Neural crest cell (in vitro differentiated cells): ENCODE results near the gene UNC5CL. TPM values are rescaled to one million over a fixed set of nuclear protein-coding genes. Genes with fewer than 3 reads are reported as not detected.

Experiments used
- DNase-seq: peaks from one replicate; pipeline ENCODE4 v3.0.0; 2021; ENCODE audit warnings: low read depth, mixed read lengths, low spot score
- H3K27ac Mint-ChIP-seq: one replicate; pipeline ENCODE4 v1.8.0; 2021; ENCODE audit warnings: mild to moderate bottlenecking, mixed read lengths; ENCODE audit not compliant: unreplicated experiment
- H3K27me3 Mint-ChIP-seq: 2 replicates; pipeline ENCODE4 v1.8.0; 2021; ENCODE audit warnings: low read depth, mild to moderate bottlenecking, mixed read lengths
- H3K36me3 Mint-ChIP-seq: 2 replicates; pipeline ENCODE4 v1.8.0; 2021; ENCODE audit warnings: low read depth, mild to moderate bottlenecking, mixed read lengths
- H3K4me1 Mint-ChIP-seq: 2 replicates; pipeline ENCODE4 v1.8.0; 2021; ENCODE audit warnings: mixed read lengths
- H3K4me3 Mint-ChIP-seq: one replicate; pipeline ENCODE4 v1.8.0; 2021; ENCODE audit warnings: mild to moderate bottlenecking, mixed read lengths
- H3K9me3 Mint-ChIP-seq: 2 replicates; pipeline ENCODE4 v1.8.0; 2021; ENCODE audit warnings: mixed read lengths
- total RNA-seq: library from RNA; stranded (reverse); gene quantifications from 2 replicates; pipeline ENCODE4 v1.2.1, GENCODE V29; 2021
- TF ChIP-seq, protein P1 (sequence below): fragments of 200-600 bp; sonication (generic); conservative IDR thresholded peaks from 2 replicates; pipeline ENCODE4 v1.5.0; 2021; ENCODE audit warnings: antibody characterized with exemption, mild to moderate bottlenecking

UNC5CL gene
- total RNA-seq, 1 donor from 2014 or later: 1.5 TPM

DNA sequence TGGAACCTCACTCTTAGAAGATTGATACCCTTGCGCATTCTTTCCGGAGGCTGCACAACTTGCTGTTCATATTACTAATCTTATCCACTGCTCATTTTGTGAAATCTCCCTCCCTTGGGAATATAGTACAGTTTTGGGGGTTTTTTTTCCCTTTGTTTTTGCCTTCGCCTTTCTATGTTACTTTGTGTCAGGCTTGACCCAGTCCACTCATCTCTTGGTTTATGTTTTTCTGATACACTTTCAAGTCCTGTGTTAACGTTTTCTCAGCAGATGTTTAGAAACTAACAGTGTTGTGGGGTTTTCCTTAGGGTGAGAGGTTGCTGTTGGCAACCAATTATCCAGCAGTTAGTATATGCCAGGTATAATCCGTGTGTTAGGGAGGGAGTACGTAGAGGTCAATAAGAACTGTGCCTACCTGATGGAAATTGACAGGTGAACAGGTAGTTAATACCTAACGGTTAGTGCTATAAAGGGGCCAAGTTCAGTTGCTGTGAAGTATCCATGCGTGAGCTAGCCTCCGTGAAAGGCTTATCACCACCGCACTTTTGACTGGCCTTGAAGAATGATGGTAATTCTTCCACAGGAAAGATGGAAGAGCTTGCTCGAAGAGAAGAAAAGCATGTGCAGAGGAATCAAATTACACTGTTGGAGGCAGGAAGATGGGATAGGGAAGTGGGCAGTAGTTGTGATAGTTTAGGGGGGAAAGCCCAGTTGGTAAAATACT is 35.1 kb upstream of the UNC5CL start:
- peaks cover 40% of the 10 kb centered on the region for H3K4me1 Mint-ChIP-seq
- H3K36me3 Mint-ChIP-seq: peaks cover 2% of the 10 kb centered on the region
- H3K9me3 Mint-ChIP-seq: no peaks in the 10 kb centered on the region
- H3K27ac Mint-ChIP-seq: peak overlapping the region; percentile 57
- peak overlapping the region; percentile 97 for H3K4me3 Mint-ChIP-seq
- H3K27me3 Mint-ChIP-seq: no peaks in the 10 kb centered on the region
- TF ChIP-seq, protein P1, sequence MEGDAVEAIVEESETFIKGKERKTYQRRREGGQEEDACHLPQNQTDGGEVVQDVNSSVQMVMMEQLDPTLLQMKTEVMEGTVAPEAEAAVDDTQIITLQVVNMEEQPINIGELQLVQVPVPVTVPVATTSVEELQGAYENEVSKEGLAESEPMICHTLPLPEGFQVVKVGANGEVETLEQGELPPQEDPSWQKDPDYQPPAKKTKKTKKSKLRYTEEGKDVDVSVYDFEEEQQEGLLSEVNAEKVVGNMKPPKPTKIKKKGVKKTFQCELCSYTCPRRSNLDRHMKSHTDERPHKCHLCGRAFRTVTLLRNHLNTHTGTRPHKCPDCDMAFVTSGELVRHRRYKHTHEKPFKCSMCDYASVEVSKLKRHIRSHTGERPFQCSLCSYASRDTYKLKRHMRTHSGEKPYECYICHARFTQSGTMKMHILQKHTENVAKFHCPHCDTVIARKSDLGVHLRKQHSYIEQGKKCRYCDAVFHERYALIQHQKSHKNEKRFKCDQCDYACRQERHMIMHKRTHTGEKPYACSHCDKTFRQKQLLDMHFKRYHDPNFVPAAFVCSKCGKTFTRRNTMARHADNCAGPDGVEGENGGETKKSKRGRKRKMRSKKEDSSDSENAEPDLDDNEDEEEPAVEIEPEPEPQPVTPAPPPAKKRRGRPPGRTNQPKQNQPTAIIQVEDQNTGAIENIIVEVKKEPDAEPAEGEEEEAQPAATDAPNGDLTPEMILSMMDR: no peak
- DNase-seq: no peak

DNA sequence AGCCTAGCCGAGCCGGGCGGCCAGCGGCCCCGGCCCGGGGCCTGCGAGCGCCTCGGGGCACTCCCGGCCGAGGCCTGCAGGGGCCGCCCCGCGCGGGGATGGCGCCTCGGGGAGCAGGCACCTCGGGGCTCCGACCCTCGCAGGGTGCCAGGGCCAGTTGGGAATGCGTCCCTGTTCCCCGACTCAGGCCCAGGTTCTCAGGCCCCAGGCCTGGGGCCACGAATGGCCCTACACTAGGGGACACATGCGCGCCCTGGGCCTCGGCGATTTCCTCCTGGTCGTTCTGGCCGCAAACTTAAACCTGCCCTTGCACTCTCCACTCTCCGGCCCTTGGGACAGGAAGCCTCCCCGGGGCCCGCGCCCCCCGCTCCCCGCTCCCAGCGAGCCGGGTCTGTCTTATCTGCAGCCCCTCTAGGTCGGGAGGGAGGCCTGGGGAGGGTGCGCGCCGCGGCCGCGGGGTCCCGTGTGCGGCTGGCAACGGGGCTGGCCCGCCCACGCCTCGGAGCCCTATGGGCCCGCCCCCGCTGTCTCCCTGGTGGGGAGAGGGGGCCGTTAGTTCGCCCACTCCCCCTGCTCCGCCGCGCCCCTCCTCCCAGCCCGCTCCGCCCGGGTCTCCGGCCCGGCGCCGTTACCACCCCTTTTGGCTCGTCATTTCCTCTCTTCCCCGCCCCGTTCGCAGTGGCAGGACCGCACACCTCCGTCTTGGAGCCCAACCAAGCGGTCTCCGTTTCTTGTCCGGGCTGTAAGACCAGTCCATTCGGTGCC is 34.4 kb upstream of the UNC5CL start:
- no peaks in the 10 kb centered on the region for H3K36me3 Mint-ChIP-seq
- peak overlapping the region; percentile 97 for H3K4me3 Mint-ChIP-seq
- DNase-seq: peak; percentile 75
- peak overlapping the region; percentile 40 for H3K27ac Mint-ChIP-seq
- no peaks in the 10 kb centered on the region for H3K27me3 Mint-ChIP-seq
- peaks cover 40% of the 10 kb centered on the region for H3K4me1 Mint-ChIP-seq
- TF ChIP-seq, protein P1: peak; percentile 53
- no peaks in the 10 kb centered on the region for H3K9me3 Mint-ChIP-seq

DNA sequence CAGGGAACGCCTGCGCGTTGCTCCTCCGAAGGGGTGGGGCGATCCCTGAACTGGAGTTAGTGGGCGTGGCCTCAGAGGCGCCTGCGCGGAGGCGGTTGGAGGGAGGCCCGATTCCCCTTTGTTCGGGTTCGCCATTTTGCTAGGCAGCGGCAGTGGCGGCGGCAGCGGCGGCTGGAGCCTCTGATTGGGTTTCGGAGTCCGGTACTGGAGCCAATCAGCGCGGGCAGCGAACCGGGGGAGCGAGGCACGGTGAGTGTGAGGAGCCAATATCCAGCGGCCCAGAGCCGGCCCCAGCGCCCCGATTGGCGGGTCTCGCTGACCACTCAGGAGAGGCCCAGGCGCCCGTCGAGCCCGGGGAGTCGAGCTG is 33.8 kb upstream of the UNC5CL start, which contains the start of gene NFYA:
Gene NFYA (plus strand): TSS at position 139 of the 367 bp plus-strand sequence. CDS start 6,116 bp downstream, outside the sequence.
- Mint-ChIP-seq H3K27ac (peak within 1 kb of the TSS; percentile 97), H3K4me3 (peak within 1 kb of the TSS; percentile 97), H3K36me3 (no peaks in the 10 kb centered on the region), H3K9me3 (no peaks in the 10 kb centered on the region), H3K4me1 (peaks cover 40% of the 10 kb centered on the region), H3K27me3 (no peaks in the 10 kb centered on the region)
- TF ChIP-seq, protein P1: no peak
- DNase-seq: no peak

DNA sequence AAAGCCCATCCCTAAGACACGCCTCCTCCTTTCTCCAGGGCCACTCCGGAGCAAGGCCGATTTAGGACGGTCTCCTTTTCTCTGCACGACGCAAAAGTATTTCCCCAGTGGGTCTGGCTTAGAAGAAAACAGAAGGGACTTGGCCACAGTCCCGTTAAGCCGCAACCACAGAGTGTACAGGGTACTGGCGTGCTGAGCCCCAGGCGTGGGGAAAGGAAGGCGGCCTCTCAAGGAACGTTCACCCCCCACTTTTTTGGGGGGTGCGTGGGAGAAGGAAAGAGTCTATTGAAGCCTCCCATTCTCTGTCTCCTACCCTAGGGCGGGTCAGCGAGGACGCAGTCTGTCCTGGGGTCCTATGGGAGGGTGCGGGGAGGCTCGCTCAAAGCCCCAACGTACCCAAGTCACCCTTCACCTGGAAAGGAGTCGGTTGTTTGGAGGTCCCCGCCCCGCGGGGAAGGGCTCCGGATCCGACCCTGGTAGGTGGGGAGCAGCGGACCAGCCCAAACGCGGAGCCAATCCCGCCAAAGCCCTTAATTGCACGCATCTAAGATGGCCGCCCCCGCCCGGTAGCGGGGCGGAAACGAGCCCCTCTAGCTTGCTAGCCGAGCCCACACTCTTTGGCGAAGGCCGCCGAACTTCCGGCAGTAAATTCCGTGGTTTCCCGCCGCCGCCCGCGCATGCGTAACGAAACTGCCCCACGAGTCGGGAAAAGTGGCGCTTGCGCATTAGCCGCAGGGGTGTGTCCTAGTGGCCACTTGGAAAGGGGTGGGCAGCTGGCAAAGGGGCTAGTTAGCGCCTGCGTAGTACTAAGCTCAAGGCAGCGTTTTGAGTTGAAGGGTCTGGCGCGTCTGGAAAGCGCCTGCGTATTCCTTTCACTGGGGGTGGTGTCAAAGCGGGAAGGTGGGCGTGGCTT is 33.2 kb upstream of the UNC5CL start, which contains the start of gene OARD1:
Gene OARD1 (minus strand): TSS at position 434 of the 913 bp plus-strand sequence. CDS start 722 bp downstream, outside the sequence.
- TF ChIP-seq, protein P1: no peak
- no peaks in the 10 kb centered on the region for H3K36me3 Mint-ChIP-seq
- peak; percentile 100 for DNase-seq
- H3K4me3 Mint-ChIP-seq: peak within 1 kb of the TSS; percentile 97
- no peaks in the 10 kb centered on the region for H3K9me3 Mint-ChIP-seq
- peak within 1 kb of the TSS; percentile 97 for H3K27ac Mint-ChIP-seq
- H3K4me1 Mint-ChIP-seq: peaks cover 40% of the 10 kb centered on the region
- no peaks in the 10 kb centered on the region for H3K27me3 Mint-ChIP-seq

DNA sequence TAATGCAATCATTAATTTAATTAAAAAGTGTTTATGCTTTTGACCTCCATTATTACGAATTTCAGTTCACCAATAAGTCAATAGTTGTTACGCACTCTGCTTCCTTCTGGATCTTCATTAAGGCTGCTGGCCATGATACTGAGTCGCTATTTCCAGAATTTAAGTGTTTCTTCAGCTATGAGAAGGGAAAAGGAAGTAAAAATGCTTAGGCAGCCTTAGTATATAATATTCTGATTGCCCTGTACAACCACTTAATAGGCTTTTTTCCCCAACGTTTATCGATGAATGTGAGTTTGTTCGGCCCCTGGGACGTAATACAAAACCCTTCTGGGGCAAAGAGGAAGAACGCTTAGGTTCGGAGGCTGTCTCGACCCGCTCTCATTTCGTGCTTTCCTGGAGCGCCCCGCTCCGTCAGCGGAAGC is 32.5 kb upstream of the UNC5CL start:
- Mint-ChIP-seq H3K4me3 (peak overlapping the region; percentile 97), H3K27ac (peak overlapping the region; percentile 97), H3K9me3 (no peaks in the 10 kb centered on the region), H3K27me3 (no peaks in the 10 kb centered on the region), H3K36me3 (no peaks in the 10 kb centered on the region), H3K4me1 (peaks cover 44% of the 10 kb centered on the region)
- TF ChIP-seq, protein P1: no peak
- no peak for DNase-seq
